GM18520 (cell line): ENCODE measurements around the gene ASMTL.
"Not testable (repeated sequence)": the region's sequence is repeated elsewhere in the genome, so short reads cannot be mapped to it uniquely, and the experiment has no call there.

Source experiments
- ATAC-seq: cut with Tn5 transposase; IDR thresholded peaks from one replicate; pipeline ENCODE4 v1.9.1; 2021; ENCODE audit not compliant: unreplicated experiment

ASMTL gene

GRCh38 chrX:1452516-1453394, at the start of gene ASMTL:
Gene ASMTL, minus strand, starts transcription at chrX:1452909. Its CDS starts 69 bp downstream, at chrX:1452840.
- peak; percentile 47 for ATAC-seq

- ATAC-seq = no peak
Observed at GRCh38 chrX:1502241-1502640, 49.5 kb upstream of the ASMTL start.

GRCh38 chrX:1500701-1501624, 48.3 kb upstream of the ASMTL start:
- no peak for ATAC-seq

- ATAC-seq = no peak
Observed at GRCh38 chrX:1496076-1496475, 43.4 kb upstream of the ASMTL start.

GRCh38 chrX:1493877-1494510, 41.3 kb upstream of the ASMTL start:
- ATAC-seq = peak; percentile 60

- ATAC-seq = no peak
Observed at GRCh38 chrX:1493412-1493811, 40.7 kb upstream of the ASMTL start.

- ATAC-seq = no peak
Observed at GRCh38 chrX:1492421-1493012, 39.8 kb upstream of the ASMTL start.

GRCh38 chrX:1491851-1492349, 39.2 kb upstream of the ASMTL start:
- peak; percentile 57 for ATAC-seq

GRCh38 chrX:1491248-1491647, 38.5 kb upstream of the ASMTL start:
- ATAC-seq = not testable (repeated sequence)

GRCh38 chrX:1490723-1491122, 38.0 kb upstream of the ASMTL start:
- ATAC-seq = not testable (repeated sequence)

- ATAC-seq = not testable (repeated sequence)
Observed at GRCh38 chrX:1489354-1489753, 36.6 kb upstream of the ASMTL start.

GRCh38 chrX:1488745-1489144, 36.0 kb upstream of the ASMTL start:
- ATAC-seq = no peak

GRCh38 chrX:1488141-1488540, 35.4 kb upstream of the ASMTL start:
- ATAC-seq = no peak

- no peak for ATAC-seq
Observed at GRCh38 chrX:1487401-1487800, 34.7 kb upstream of the ASMTL start.

GRCh38 chrX:1486749-1487361, 34.1 kb upstream of the ASMTL start:
- ATAC-seq = no peak

GRCh38 chrX:1486177-1486576, 33.5 kb upstream of the ASMTL start:
- no peak for ATAC-seq

- no peak for ATAC-seq
Observed at GRCh38 chrX:1485033-1485432, 32.3 kb upstream of the ASMTL start.

- no peak for ATAC-seq
Observed at GRCh38 chrX:1484638-1485019, 31.9 kb upstream of the ASMTL start.

- ATAC-seq = peak; percentile 51
Observed at GRCh38 chrX:1483843-1484637, 31.3 kb upstream of the ASMTL start.
